ENCODE data around the gene BAHCC1.

DNA sequence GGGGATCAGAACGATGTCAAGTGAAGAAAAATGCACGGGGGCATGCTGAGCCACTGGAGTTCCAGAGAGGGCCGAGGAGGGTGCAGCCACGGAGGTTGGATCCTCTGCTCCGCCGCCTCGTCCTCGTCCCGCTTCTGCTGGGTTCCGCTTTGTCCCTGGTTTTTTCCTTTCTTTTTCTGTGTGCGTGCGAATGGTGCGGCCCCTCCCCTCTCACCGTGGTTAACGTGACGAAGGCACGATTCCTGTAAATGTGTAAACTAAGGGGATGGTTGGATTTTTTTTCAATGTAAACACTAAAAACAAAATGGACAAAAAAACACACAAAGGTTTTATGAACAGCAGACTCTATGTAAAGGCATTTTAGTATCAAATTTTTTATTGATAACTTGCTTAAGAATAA is 70.7 kb downstream of the BAHCC1 start:
- TF ChIP-seq, protein P1, sequence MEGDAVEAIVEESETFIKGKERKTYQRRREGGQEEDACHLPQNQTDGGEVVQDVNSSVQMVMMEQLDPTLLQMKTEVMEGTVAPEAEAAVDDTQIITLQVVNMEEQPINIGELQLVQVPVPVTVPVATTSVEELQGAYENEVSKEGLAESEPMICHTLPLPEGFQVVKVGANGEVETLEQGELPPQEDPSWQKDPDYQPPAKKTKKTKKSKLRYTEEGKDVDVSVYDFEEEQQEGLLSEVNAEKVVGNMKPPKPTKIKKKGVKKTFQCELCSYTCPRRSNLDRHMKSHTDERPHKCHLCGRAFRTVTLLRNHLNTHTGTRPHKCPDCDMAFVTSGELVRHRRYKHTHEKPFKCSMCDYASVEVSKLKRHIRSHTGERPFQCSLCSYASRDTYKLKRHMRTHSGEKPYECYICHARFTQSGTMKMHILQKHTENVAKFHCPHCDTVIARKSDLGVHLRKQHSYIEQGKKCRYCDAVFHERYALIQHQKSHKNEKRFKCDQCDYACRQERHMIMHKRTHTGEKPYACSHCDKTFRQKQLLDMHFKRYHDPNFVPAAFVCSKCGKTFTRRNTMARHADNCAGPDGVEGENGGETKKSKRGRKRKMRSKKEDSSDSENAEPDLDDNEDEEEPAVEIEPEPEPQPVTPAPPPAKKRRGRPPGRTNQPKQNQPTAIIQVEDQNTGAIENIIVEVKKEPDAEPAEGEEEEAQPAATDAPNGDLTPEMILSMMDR (IDR thresholded peaks at IDR 0.05; ENCODE audit: extremely low read depth in 1 of 2, insufficient read depth in 1 of 2, low read depth in 1 of 2, low read length in 2 of 2): no peak
- TF ChIP-seq POLR2A (IDR thresholded peaks at IDR 0.05; ENCODE audit: low read depth, low read length) (no peak), POLR2AphosphoS5 (IDR thresholded peaks at IDR 0.05; ENCODE audit: insufficient read depth, low read depth, low read length) (no peak)
- TF ChIP-seq, protein P2, sequence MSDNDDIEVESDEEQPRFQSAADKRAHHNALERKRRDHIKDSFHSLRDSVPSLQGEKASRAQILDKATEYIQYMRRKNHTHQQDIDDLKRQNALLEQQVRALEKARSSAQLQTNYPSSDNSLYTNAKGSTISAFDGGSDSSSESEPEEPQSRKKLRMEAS (IDR thresholded peaks at IDR 0.05; ENCODE audit: insufficient read depth, insufficient read length): no peak

Measured in endothelial cell of umbilical vein (primary cell).